Measurements from ENCODE around the gene CUBN.

DNA sequence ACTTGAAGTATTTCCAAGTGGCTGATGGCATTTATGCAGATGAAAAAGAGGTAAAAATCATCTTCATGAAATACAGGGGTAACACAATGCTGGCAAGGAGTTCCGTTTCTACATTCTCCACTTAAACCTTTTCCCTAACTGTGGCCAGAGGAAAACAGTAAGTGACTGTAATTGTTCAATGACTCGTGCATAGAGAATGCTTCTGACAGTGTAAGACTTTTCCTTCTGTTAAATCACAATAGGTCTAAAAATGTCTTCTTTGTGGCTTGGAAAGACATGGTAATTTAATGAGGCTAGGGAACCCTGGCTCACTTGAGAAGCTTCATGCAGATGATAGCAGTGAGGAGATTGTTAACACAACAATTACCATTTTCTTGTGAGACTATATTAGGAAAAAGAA, 262.1 kb downstream of the CUBN start:
- TF ChIP-seq, protein P1, sequence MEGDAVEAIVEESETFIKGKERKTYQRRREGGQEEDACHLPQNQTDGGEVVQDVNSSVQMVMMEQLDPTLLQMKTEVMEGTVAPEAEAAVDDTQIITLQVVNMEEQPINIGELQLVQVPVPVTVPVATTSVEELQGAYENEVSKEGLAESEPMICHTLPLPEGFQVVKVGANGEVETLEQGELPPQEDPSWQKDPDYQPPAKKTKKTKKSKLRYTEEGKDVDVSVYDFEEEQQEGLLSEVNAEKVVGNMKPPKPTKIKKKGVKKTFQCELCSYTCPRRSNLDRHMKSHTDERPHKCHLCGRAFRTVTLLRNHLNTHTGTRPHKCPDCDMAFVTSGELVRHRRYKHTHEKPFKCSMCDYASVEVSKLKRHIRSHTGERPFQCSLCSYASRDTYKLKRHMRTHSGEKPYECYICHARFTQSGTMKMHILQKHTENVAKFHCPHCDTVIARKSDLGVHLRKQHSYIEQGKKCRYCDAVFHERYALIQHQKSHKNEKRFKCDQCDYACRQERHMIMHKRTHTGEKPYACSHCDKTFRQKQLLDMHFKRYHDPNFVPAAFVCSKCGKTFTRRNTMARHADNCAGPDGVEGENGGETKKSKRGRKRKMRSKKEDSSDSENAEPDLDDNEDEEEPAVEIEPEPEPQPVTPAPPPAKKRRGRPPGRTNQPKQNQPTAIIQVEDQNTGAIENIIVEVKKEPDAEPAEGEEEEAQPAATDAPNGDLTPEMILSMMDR (IDR thresholded peaks at IDR 0.05) = no peak
- TF ChIP-seq POLR2A (IDR thresholded peaks at IDR 0.05) = no peak
- TF ChIP-seq EP300 (IDR thresholded peaks at IDR 0.05) = no peak

Data from tibial nerve (tissue), 4 donors.